Cerebellar cortex (tissue), 1 donor: Measurements from ENCODE around the gene FGF9.

Experiments
- DNase-seq: peaks from one replicate; pipeline ENCODE4 v3.0.0-alpha.2; 2015; ENCODE audit warnings: low spot score

The FGF9 gene

GRCh38 chr13:21674490-21675009 lies 3.7 kb downstream of the FGF9 start:
- peak; percentile 37 for DNase-seq

DNA sequence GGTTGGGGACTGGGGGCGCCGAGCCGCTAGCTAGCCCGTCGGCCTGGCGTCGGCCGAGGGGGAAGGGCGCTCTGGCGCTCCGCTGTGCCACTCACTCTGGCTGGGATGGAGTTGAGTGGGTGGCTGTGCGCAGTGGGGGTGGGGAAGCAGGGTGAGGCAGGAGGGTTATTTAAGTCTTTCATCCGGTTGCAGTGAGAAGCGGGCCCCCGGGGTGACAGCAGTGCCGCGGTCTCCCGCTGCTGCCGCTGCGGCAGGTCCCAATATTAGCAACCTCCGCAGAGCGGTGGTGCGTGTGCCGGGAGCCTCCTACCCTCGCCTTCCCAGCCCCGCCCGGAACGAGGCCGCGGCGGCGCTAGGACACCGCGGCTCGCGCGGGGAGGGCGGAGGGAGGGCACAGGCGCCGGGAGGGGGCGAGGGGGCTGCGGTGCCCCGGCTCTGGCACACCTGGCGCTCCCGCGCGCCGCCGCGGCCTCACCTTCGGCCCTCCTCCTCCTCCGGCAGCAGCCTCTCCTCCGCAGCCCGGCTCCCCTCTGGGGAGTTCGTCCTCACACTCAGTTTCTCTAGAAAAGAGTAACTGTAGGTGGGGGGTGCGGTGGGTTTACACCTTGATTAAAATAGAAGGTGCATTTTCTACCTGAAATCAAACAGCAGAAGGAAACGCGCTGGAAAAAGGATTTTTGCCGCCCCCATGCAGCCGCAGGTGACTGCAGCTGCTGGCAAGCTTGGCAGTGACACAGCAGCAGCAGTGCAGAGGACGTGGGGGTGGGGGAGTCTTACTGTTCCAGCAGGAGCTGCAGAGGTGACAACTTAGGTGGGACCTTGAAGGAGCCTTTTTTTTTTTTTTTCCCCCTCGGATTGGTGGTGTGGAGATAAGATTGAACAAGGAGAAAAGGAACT lies 4.5 kb downstream of the FGF9 start:
- DNase-seq: peak; percentile 61

- DNase-seq: peak; percentile 84
Observed at GRCh38 chr13:21676611-21677021, 5.7 kb downstream of the FGF9 start.

- no peak for DNase-seq
Observed at GRCh38 chr13:21677075-21677623, 6.3 kb downstream of the FGF9 start.

DNA sequence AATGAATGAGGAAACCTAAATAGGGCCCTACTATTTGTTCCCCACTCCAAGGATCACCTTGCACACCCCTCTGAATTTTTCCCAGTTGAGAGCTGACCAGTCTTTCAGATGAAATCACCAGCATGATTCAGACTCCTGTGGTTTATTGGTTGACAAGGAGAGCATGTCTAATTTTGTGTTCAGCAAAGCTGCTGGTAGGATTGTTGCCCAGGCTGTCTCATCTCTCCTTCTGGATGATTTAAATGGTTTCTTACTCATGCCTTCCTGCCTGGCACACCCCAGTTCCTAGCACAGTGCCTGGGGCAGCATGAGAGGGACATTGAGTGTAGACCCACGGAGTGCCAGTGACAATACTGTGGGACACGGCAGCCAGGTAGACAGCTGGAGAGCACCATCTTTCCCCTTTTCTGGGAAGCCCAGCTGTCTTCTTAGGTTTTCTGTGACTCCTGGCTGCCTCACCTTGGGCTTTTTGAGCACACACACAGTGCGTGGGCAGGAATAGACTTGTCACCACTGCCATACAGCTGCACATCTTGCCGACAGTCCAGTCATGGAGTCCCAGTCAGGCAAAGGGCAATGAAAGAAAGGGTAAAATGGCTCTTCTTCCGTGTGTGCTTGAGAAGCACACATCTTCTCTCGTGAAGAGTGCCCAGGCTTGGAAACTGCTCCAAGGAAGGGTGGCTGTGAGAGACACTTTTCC lies 12.3 kb downstream of the FGF9 start:
- DNase-seq: peak; percentile 51

GRCh38 chr13:21684576-21684975 lies 13.7 kb downstream of the FGF9 start:
- no peak for DNase-seq

DNA sequence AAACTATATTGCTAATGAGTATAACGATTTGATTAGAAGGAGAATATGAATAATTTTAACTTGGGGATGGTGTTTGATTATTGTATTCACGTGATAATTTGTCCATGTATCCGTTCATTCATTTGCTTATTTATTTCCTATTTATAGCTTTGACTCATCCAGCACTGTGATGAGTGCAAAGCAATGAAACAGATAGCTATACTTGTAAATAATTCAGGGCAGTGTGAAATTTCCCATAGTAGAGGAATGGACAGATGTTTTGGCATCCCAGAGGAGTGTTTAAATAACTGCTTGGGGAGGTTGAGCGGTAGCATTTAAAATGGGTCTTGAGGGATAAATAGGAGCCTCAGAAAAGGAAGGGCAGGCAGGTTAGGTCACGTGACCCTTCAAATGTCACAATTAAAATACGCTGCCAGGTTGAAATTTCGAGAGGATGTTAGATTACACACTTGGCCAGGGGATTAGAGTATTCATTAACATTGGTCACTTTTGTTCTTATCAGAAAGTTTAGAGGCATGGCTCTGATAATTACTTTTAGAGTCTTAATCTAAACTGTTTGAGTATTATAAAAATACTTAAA lies 14.7 kb downstream of the FGF9 start:
- no peak for DNase-seq

DNA sequence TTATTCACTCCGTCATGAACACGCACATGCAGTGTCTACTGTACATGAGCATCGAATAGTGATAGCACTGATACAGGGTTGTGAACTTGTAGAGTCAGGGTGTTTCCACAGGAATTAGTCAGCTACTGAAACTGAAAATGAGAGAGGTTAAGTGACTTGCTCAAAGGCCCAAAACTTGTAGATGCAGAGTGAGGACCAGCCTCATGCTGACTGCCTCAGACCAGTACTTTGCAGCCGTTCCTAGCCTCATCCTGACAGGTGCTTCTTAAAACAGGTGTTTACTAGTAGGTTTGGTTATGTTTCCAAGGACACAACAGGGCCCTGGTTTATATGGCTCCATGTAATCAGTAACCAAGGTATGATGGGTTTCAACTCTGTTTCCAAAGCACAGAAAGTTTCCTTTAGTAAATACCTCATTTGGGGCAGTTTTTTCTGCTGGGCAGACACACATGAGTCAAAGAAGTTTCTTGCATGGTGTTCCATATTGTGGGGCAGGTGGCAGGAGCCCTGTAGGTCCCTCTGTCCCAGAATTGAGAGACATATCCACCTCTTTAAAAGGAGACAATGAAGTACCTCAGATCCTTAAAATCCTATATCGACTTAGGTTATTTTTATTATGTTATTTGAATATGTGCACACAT lies 16.0 kb downstream of the FGF9 start:
- no peak for DNase-seq

DNA sequence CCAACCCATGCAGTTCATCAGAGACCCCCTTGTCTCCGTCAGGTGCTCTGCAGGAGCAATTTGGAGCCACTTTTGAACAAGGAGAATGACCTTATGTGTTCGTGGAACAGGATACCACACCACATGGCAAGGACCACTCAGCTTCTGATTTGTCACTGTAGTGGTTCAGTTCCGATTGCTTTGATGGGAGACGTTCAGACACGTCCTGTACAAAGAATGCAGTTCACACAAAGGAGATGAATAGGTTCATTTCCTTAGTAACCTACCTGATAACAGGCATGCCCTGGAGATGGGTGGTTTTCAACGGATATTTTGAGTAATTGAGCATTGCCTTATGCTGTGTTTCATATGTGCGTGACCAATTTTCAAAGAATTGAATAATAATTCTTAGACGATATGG lies 17.2 kb downstream of the FGF9 start:
- DNase-seq: no peak

- no peak for DNase-seq
Observed at GRCh38 chr13:21689097-21689496, 18.2 kb downstream of the FGF9 start.

- no peak for DNase-seq
Observed at GRCh38 chr13:21690955-21691354, 20.1 kb downstream of the FGF9 start.

GRCh38 chr13:21691500-21691899 lies 20.6 kb downstream of the FGF9 start:
- no peak for DNase-seq

- DNase-seq: no peak
Observed at GRCh38 chr13:21691928-21692327, 21.1 kb downstream of the FGF9 start.

GRCh38 chr13:21694831-21695230 lies 24.0 kb downstream of the FGF9 start:
- peak; percentile 50 for DNase-seq

- DNase-seq: no peak
Observed at GRCh38 chr13:21695546-21695945, 24.7 kb downstream of the FGF9 start.

- DNase-seq: no peak
Observed at GRCh38 chr13:21696865-21697448, 26.1 kb downstream of the FGF9 start.

- DNase-seq: no peak
Observed at GRCh38 chr13:21698817-21699679, 28.2 kb downstream of the FGF9 start.

DNA sequence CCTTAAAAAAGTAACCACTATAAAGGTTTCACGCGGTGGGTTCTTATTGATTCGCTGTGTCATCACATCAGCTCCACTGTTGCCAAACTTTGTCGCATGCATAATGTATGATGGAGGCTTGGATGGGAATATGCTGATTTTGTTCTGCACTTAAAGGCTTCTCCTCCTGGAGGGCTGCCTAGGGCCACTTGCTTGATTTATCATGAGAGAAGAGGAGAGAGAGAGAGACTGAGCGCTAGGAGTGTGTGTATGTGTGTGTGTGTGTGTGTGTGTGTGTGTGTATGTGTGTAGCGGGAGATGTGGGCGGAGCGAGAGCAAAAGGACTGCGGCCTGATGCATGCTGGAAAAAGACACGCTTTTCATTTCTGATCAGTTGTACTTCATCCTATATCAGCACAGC lies 30.6 kb downstream of the FGF9 start:
- DNase-seq: no peak

DNA sequence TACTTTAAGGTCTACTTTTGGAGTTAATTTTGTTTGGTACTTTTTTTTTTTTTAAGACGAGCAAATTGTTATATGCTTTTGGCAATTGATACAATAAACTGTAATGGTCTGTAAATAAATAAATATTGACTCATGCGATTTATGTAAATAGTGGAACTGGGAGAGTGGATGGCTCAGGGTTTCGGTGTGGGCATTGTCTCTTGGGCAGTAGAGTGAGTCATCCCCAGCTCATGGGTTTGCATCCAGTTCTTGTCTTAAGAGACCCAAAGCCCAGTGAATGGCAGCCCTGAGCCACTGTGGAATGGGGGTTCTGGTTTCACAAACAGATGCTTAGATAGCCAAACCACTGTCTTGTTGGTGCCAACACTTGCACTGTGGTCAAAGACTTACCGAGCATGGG lies 33.0 kb downstream of the FGF9 start:
- DNase-seq: no peak

- no peak for DNase-seq
Observed at GRCh38 chr13:21707586-21707985, 36.7 kb downstream of the FGF9 start.

GRCh38 chr13:21709697-21710096 lies 38.8 kb downstream of the FGF9 start:
- DNase-seq: no peak
